ENCODE measurements around the gene SRP72.
"Not testable (repeated sequence)": the region's sequence is repeated elsewhere in the genome, so short reads cannot be mapped to it uniquely, and the experiment has no call there.

The SRP72 gene

GRCh38 chr4:56467284-56468096 lies at the start of gene SRP72:
SRP72 (plus strand) TSS chr4:56467617; CDS start chr4:56467636, 19 bp downstream.
- DNase-seq (ENCODE audit: low read depth in 2 of 2, low spot score in 1 of 2), result peak; percentile 77

- DNase-seq (ENCODE audit: low read depth in 2 of 2, low spot score in 1 of 2), result no peak
These were observed 43.2 kb upstream of the SRP72 start for GRCh38 chr4:56424176-56424575.

GRCh38 chr4:56424697-56425514 lies 42.5 kb upstream of the SRP72 start:
- no peak for DNase-seq (ENCODE audit: low read depth in 2 of 2, low spot score in 1 of 2)

GRCh38 chr4:56425518-56425917 lies 41.9 kb upstream of the SRP72 start:
- no peak for DNase-seq (ENCODE audit: low read depth in 2 of 2, low spot score in 1 of 2)

DNA sequence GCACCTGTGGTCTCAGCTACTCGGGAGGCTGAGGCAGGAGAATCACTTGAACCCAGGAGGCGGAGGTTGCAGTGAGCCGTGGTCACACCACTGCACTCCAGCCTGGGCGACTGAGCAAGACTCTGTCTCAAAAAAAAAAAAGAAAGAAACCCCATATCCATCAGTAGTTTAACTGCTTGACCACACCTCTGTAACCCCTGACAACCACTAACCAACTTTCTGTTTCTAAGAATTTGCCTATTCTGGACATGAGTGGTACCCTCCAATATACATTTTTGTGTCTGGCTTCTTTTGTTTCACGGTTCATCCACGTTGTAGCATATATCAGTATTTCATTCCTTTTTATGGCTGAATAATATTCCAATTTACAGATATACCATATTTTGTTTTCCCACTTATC lies 41.1 kb upstream of the SRP72 start:
- no peak for DNase-seq (ENCODE audit: low read depth in 2 of 2, low spot score in 1 of 2)

DNA sequence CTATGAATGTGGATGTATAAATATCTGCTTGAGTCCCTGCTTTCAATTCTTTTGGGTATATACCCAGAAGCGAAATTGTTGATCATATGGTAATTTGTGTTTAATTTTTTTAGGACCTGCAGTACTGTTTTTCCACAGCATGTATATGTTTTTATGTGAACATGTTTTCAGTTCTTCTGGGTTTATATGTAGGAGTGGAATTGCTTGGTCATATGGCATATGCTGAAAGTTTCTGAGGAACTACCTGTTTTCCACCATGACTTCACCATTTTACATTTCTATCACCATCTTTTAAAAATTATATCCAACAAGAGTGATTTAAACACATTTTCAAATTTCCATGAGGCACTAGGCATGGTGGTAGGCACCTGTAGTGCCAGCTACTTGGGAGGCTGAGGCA lies 40.2 kb upstream of the SRP72 start:
- no peak for DNase-seq (ENCODE audit: low read depth in 2 of 2, low spot score in 1 of 2)

- DNase-seq (ENCODE audit: low read depth in 2 of 2, low spot score in 1 of 2), result no peak
These were observed 37.2 kb upstream of the SRP72 start for GRCh38 chr4:56430203-56430602.

DNA sequence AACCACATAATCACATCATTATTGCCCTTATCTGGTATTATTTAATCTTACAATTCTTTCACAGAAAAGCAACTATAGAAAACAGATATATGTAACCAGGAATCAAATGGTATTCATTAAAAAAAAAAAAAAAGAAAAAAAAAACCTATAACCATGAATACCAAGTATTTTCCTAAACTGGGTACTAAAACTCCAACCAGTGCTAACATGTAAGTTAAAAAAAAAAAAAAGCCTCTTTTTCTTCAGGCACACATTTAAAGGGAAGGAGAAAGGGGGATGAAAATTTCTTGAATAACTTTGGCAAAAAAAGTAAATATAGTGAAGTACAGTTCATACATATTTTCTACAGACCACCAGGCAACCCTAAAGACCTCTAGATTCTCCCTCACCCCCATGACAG lies 34.1 kb upstream of the SRP72 start:
- DNase-seq (ENCODE audit: low read depth in 2 of 2, low spot score in 1 of 2), result no peak

- DNase-seq (ENCODE audit: low read depth in 2 of 2, low spot score in 1 of 2), result no peak
These were observed 32.7 kb upstream of the SRP72 start for GRCh38 chr4:56434599-56435139.

DNA sequence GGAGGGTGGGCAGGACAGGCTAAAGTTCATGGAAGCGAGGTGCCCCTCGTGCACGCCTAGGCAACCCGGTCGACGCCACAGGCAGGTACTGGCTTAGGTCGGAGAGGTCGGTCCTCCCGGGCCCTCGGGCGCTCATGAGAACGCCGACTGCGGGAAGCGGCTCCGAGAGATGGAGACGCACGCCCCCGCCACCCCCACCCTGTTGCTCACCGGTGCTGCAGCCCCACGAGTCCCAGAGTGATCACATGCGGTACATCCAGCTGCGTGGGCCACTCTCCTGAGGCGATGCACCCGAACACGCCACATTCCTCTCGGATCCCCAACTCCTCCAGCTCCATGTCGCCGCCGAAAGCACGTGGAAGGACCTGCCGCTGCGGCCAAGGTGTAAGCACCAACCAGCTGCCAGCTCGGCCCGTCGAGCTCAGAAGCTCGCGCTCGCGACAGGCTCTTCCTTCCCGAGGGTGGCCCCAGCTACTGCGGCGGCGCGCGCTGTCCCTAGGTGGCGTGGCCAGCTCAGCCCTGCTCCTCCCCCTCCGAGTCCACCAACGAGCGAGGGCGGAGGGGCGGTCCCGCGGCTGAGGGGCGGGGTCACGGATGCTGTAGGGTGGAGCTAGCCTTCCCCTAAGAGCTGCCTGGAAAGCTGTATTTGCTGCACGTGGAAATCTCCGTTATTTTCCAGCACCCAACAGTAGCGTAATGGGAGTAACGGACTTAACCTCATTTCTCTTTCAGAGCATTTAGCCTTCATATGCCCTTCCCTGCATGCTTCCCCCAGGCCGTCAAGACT lies 32.1 kb upstream of the SRP72 start, which contains the start of gene PPAT:
Gene PPAT (minus strand): TSS at position 476 of the 787 bp plus-strand sequence. CDS start 138 bp downstream, at position 338.
- peak; percentile 97 for DNase-seq (ENCODE audit: low read depth in 2 of 2, low spot score in 1 of 2)

DNA sequence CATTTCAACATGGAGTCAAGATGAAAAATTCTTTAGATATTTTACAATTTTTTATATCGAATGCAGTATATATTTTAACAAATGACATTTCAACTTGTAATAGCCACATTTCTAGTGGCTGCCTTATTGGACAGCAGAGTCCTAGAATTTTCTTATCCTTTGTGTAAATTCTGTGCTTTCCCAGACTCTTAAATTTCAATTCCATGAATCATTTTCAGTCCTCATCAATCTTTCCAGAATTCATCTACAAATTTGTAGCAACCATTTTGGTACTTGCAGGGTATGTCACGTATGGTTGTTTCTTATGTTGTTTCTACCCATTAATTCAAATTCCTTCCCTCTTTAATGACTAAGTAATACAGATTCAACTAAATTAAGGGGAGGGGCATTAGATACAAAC lies 28.7 kb upstream of the SRP72 start:
- no peak for DNase-seq (ENCODE audit: low read depth in 2 of 2, low spot score in 1 of 2)

GRCh38 chr4:56440983-56441382 lies 26.4 kb upstream of the SRP72 start:
- DNase-seq (ENCODE audit: low read depth in 2 of 2, low spot score in 1 of 2), result no peak

GRCh38 chr4:56444719-56445118 lies 22.7 kb upstream of the SRP72 start:
- DNase-seq (ENCODE audit: low read depth in 2 of 2, low spot score in 1 of 2), result no peak

GRCh38 chr4:56445699-56446098 lies 21.7 kb upstream of the SRP72 start:
- DNase-seq (ENCODE audit: low read depth in 2 of 2, low spot score in 1 of 2), result no peak

GRCh38 chr4:56448301-56448700 lies 19.1 kb upstream of the SRP72 start:
- no peak for DNase-seq (ENCODE audit: low read depth in 2 of 2, low spot score in 1 of 2)

DNA sequence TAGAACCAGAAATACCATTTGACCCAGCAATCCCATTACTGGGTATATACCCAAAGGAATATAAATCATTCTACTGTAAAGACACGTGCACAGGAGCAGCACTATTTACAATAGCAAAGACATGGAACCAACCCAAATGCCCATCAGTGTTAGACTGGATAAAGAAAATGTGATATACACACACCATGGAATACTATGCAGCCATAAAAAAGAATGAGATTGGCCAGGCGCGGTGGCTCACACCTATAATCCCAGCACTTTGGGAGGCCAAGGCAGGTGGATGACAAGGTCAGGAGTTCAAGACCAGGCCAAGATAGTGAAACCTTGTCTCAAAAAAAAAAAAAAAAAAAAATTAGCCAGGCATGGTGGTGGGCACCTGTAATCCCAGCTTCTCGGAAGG lies 17.9 kb upstream of the SRP72 start:
- DNase-seq (ENCODE audit: low read depth in 2 of 2, low spot score in 1 of 2), result not testable (repeated sequence)

GRCh38 chr4:56450342-56450741 lies 17.1 kb upstream of the SRP72 start:
- DNase-seq (ENCODE audit: low read depth in 2 of 2, low spot score in 1 of 2), result no peak

DNA sequence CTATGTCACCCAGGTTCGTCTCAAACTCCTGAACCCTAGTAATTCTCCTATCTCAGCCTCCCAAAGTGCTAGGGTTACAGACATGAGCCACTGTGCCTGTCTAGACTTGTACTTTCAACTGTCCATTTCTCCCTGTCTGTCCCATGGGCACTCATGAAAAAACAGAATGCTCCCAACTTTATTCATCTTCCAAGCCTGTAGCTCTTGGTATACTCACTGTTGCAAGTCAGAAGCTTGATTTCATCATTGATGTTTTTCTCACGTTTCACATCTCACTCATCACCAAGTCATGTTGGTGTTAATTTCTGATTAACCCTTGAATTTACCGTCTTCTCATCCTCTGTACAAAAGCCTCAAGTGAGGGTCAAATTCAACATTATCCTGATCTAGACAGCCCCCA lies 7.3 kb upstream of the SRP72 start:
- DNase-seq (ENCODE audit: low read depth in 2 of 2, low spot score in 1 of 2), result no peak

DNA sequence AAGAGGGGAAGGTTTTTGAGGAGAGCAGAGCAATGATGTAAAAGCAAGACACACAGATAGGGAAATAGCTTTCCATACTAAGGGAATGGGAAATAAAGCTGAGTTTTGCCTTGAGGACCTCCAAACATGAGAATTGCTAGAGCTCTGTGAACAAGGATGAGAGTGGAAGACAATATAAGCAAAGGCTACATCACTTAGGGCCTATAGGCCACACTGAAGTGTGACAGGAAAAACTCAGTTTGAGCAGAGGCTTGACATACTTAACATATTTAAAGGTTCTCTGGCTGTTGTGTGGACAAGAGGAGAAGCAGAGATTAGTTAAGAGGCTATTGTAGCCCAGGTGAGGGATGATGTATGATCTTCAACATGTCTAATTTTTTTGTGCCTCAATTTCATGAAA lies 5.3 kb upstream of the SRP72 start:
- DNase-seq (ENCODE audit: low read depth in 2 of 2, low spot score in 1 of 2), result no peak

GRCh38 chr4:56463711-56464110 lies 3.7 kb upstream of the SRP72 start:
- no peak for DNase-seq (ENCODE audit: low read depth in 2 of 2, low spot score in 1 of 2)

DNA sequence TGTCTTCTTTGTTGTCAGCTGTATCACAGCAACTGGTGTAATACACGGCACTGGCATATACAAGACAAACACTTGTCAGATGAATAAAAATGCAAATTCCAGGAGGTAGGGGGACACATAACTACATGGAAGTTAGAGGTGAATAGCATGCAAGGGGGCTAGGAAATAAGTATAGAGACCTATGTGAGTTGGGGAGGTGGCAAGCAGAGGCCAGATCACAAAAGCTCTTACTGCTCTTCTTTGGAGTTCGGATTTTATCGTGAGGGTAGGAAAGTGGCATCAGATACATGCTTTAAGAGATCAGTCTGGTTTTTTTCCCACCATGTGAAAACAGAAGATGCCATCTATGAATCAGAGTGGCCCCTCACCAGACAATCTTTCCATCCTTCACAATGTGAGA lies 2.8 kb upstream of the SRP72 start:
- DNase-seq (ENCODE audit: low read depth in 2 of 2, low spot score in 1 of 2), result no peak
